Activated CD4-positive, alpha-beta T cell treated with anti-CD3 and anti-CD28 coated beads, Interleukin-2, amount 50 U/mL, for 4 hours (primary cell): ENCODE results near the gene NTPCR.
A peak's percentile ranks its signal among the peaks of the same experiment; 100 is the strongest.

Source experiments
- DNase-seq, 2 experiments: peaks; one replicate each; pipeline ENCODE4 v3.0.0-alpha.2; 2020

NTPCR gene

GRCh38 chr1:233019778-233020325 lies 69.4 kb downstream of the NTPCR start:
- no peak for DNase-seq

GRCh38 chr1:233020426-233020825 lies 70.0 kb downstream of the NTPCR start:
- DNase-seq: no peak

- no peak for DNase-seq
These were observed 71.8 kb downstream of the NTPCR start for GRCh38 chr1:233022246-233022645.

- DNase-seq: no peak
These were observed 73.8 kb downstream of the NTPCR start for GRCh38 chr1:233024199-233024598.

GRCh38 chr1:233025157-233025556 lies 74.7 kb downstream of the NTPCR start:
- peak in 1 of 2 experiments; percentile 4 for DNase-seq

GRCh38 chr1:233025567-233025966 lies 75.2 kb downstream of the NTPCR start:
- DNase-seq: no peak

- DNase-seq: no peak
These were observed 76.6 kb downstream of the NTPCR start for GRCh38 chr1:233027046-233027445.

GRCh38 chr1:233031521-233031920 lies 81.1 kb downstream of the NTPCR start:
- no peak for DNase-seq

- DNase-seq: no peak
These were observed 82.5 kb downstream of the NTPCR start for GRCh38 chr1:233032916-233033315.

- DNase-seq: no peak
These were observed 83.0 kb downstream of the NTPCR start for GRCh38 chr1:233033361-233033760.
